ENCODE measurements around the gene HPGDS. TPM values are rescaled to one million over a fixed set of nuclear protein-coding genes. Genes with fewer than 3 reads are reported as not detected.

Gene HPGDS
- total and polyA plus RNA-seq, 10 of the 15 experiments (the other 5 are each of a cell fraction or from before 2014, with no cell fraction given): not detected

GRCh38 chr4:94365304-94365703 lies 22.7 kb upstream of the HPGDS start:
- H3K36me3 ChIP-seq (ENCODE audit: control insufficient read depth in 2 of 2, insufficient read depth in 2 of 2, low read length in 1 of 2): no peaks in the 10 kb centered on the region
- BruUV-seq (replicated peaks): no TSS peak
- no peak overlapping the region for H3K9ac ChIP-seq (ENCODE audit: control insufficient read depth, insufficient read depth, low read length)
- no peak overlapping the region for H3K4me3 ChIP-seq
- intact Hi-C loops (cut with micrococcal nuclease; ENCODE audit: unreplicated experiment): no loop called here
- H3K4me2 ChIP-seq (ENCODE audit: control insufficient read depth, insufficient read depth): no peak overlapping the region
- H2AFZ ChIP-seq (ENCODE audit: control insufficient read depth, low read depth, low read length): no peak overlapping the region
- no peaks in the 10 kb centered on the region; a peak in 1 of 4 replicates for H3K27me3 ChIP-seq (replicated peaks in 1 of 2; ENCODE audit: control insufficient read depth in 2 of 2, insufficient read depth in 2 of 2, low read length in 1 of 2)
- no peak overlapping the region for H3K27ac ChIP-seq (ENCODE audit: control insufficient read depth, insufficient read depth)
- CTCF ChIA-PET: no interaction called here
- no peak for TF ChIP-seq EP300 (IDR thresholded peaks at IDR 0.05; ENCODE audit: borderline replicate concordance in 1 of 2, control insufficient read depth in 1 of 2, low read depth in 2 of 2, low read length in 2 of 2)
- no peak for TF ChIP-seq STAT3 (IDR thresholded peaks at IDR 0.05; ENCODE audit: low read depth, low read length)
- no peak for TF ChIP-seq ZBTB33 (IDR thresholded peaks at IDR 0.05)
- WGBS (ENCODE audit: insufficient coverage, insufficient replicate concordance, low lambda C conversion rate, missing lambda C conversion rate): 20% methylated on average over 1 of the region's 1 CpG
- H3K4me1 ChIP-seq (ENCODE audit: control insufficient read depth, insufficient read depth, low read length): no peaks in the 10 kb centered on the region
- FAIRE-seq (no peak), DNase-seq (ENCODE audit: low read depth, low spot score) (no peak), ATAC-seq (no peak)
- SMC1A ChIA-PET (ENCODE audit: uncharacterized antibody, unreplicated experiment): no interaction called here
- in situ Hi-C loops (cut with MboI): no loop called here
- RAD21 ChIA-PET (ENCODE audit: unreplicated experiment): no interaction called here
- no peaks in the 10 kb centered on the region for H4K20me1 ChIP-seq (ENCODE audit: control insufficient read depth, insufficient read depth)
- POLR2A ChIA-PET: no interaction called here
- no peaks in the 10 kb centered on the region for H3K9me3 ChIP-seq (replicated peaks; ENCODE audit: control insufficient read depth, insufficient read depth, low read length)
- H3K79me2 ChIP-seq (ENCODE audit: control insufficient read depth, insufficient read depth, low read length): no peaks in the 10 kb centered on the region

- intact Hi-C loops (cut with micrococcal nuclease; ENCODE audit: unreplicated experiment): no loop called here
- BruUV-seq (replicated peaks): no TSS peak
- TF ChIP-seq PBX3 (IDR thresholded peaks at IDR 0.05; ENCODE audit: insufficient replicate concordance, low read depth, low read length): no peak
- TF ChIP-seq MEF2A (IDR thresholded peaks at IDR 0.05; ENCODE audit: insufficient read depth, low read depth, low read length): no peak
- no peak for TF ChIP-seq BCL3 (IDR thresholded peaks at IDR 0.05; ENCODE audit: borderline replicate concordance, insufficient read depth, low read depth, low read length, poor library complexity, severe bottlenecking)
- no peak for TF ChIP-seq GABPA (IDR thresholded peaks at IDR 0.05; ENCODE audit: low read depth)
- TF ChIP-seq ATF7 (IDR thresholded peaks at IDR 0.05; ENCODE audit: low read depth): no peak
- TF ChIP-seq CBX3 (IDR thresholded peaks at IDR 0.05; ENCODE audit: borderline replicate concordance, low read depth): no peak
- no peak for TF ChIP-seq TCF3 (IDR thresholded peaks at IDR 0.05; ENCODE audit: borderline replicate concordance, insufficient read depth, low read depth, low read length)
Observed at GRCh38 chr4:94364527-94364926, 21.9 kb upstream of the HPGDS start.

More at GRCh38 chr4:94364527-94364926, 21.9 kb upstream of the HPGDS start:
- in situ Hi-C loops (cut with MboI): no loop called here
- Histone ChIP-seq H3K79me2 (ENCODE audit: control insufficient read depth, insufficient read depth, low read length) (no peaks in the 10 kb centered on the region), H3K4me3 (no peak overlapping the region), H3K4me2 (ENCODE audit: control insufficient read depth, insufficient read depth) (no peak overlapping the region), H4K20me1 (ENCODE audit: control insufficient read depth, insufficient read depth) (no peaks in the 10 kb centered on the region), H3K27me3 (replicated peaks in 1 of 2; ENCODE audit: control insufficient read depth in 2 of 2, insufficient read depth in 2 of 2, low read length in 1 of 2) (no peaks in the 10 kb centered on the region), H3K4me1 (ENCODE audit: control insufficient read depth, insufficient read depth, low read length) (no peaks in the 10 kb centered on the region), H3K27ac (ENCODE audit: control insufficient read depth, insufficient read depth) (no peak overlapping the region), H2AFZ (ENCODE audit: control insufficient read depth, low read depth, low read length) (no peak overlapping the region), H3K36me3 (ENCODE audit: control insufficient read depth in 2 of 2, insufficient read depth in 2 of 2, low read length in 1 of 2) (no peaks in the 10 kb centered on the region), H3K9me3 (replicated peaks; ENCODE audit: control insufficient read depth, insufficient read depth, low read length) (no peaks in the 10 kb centered on the region), H3K9ac (ENCODE audit: control insufficient read depth, insufficient read depth, low read length) (no peak overlapping the region)
- ChIA-PET CTCF (no interaction called here), RAD21 (ENCODE audit: unreplicated experiment) (no interaction called here), POLR2A (no interaction called here), SMC1A (ENCODE audit: uncharacterized antibody, unreplicated experiment) (no interaction called here)
- FAIRE-seq: no peak
- no peak for DNase-seq (ENCODE audit: low read depth, low spot score)
- no peak for ATAC-seq
- 47% methylated on average over 4 of the region's 4 CpGs for WGBS (ENCODE audit: insufficient coverage, insufficient replicate concordance, low lambda C conversion rate, missing lambda C conversion rate)
